Measurements from ENCODE around the gene MIB2.
"Not testable (repeated sequence)": the region's sequence is repeated elsewhere in the genome, so short reads cannot be mapped to it uniquely, and the experiment has no call there.

Gene MIB2

DNA sequence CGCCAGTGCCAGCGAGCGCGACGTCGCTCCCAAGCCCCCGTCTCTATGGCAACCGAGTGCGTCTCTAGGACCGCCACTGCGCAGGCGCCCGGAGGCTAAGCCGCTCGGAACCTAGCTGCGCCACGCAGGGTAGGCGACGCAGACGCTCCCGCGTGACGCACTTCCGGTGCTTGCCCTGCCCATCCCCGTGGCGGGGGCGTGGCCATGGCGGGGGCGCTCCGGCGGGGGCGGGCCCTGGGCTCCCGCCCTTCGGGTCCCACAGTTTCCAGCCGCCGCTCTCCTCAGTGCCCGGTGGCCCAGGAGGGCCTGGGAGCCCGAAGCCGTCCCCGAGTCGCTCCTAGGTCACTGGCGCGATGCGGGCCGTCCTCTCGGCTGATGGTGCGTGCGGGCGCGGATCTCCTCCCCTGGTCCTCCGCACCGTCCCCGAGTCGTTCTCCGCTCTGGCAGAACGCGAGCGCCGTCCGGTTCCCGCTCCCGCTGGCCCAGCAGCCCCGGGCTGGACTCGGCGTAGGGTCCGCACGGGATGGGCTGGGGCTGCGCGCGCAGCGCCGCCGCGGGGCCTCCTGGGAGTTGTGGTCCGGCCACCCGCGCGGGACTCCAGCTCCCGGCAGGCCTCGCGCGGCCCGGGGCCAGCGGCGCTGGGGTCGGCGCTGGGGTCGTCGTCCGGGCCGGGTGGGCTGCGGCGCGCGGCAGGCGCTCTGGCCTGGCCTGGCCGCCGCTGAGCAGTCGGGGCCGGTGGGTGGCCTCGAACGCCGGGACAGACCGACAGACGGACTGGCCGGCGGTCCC lies at the start of gene MIB2:
Gene MIB2, plus strand, starts transcription at position 245 of the 789 bp plus-strand sequence. CDS start 7,953 bp downstream, outside the sequence.
- DNase-seq = peak; percentile 99

DNA sequence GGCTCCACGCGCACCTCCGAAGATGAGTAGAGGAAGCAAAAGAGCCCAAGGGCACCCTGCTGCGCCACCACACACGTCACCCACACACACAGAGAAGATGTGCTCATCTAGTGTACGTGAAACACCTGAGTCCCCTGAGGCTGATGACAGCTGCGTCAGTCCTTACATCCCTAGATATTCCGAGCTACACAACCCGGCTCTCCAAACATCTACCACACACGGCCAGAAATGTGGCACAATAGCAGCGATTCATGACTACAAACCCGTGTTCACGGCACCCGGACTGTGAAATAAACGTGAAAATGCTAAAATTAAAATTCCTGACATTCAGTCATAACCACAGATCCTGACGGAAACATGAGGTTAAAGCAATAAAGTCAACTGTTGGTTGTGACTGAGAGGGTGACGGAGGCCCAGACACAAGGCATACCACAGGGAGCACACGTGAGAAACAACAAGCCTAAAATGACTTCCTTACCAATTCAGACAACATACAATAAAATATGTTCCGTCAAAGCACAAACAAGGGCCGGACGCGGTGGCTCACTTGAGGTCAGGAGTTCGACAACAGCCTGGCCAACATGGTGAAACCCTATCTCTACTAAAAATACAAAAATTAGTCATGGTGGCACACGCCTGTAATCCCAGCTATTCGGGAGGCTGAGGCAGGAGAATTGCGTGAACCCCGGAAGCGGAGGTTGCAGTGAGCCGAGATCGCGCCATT lies 48.0 kb upstream of the MIB2 start:
- DNase-seq = no peak

DNA sequence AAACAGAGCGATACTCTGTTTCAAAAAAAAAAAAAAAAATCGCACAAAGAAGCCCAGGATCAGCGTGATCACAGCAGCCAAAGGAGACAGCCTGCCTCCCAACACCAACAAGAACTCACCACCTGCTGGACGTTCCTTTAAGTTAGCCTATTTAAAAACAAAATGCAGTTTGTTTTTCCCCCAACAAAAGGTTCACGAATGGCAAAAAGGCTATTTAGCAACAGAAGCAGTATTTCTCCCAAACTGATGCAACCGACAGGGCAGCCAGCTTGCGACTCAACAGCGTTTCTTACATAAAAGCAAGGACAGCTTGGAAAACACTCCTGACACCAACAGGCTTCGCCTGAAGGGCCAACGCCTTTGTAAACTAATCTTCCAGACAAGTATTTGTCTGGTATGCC lies 47.4 kb upstream of the MIB2 start:
- no peak for DNase-seq

- no peak for DNase-seq
Measured at GRCh38 chr1:1569341-1569740, 46.0 kb upstream of the MIB2 start.

GRCh38 chr1:1573843-1574720 lies 41.2 kb upstream of the MIB2 start:
- DNase-seq = peak; percentile 74

GRCh38 chr1:1574721-1575537 lies 40.4 kb upstream of the MIB2 start, which contains the start of gene SSU72:
TSS of gene SSU72 (minus strand) at chr1:1574863. CDS start at chr1:1574557, 306 bp downstream.
- DNase-seq = peak; percentile 94

DNA sequence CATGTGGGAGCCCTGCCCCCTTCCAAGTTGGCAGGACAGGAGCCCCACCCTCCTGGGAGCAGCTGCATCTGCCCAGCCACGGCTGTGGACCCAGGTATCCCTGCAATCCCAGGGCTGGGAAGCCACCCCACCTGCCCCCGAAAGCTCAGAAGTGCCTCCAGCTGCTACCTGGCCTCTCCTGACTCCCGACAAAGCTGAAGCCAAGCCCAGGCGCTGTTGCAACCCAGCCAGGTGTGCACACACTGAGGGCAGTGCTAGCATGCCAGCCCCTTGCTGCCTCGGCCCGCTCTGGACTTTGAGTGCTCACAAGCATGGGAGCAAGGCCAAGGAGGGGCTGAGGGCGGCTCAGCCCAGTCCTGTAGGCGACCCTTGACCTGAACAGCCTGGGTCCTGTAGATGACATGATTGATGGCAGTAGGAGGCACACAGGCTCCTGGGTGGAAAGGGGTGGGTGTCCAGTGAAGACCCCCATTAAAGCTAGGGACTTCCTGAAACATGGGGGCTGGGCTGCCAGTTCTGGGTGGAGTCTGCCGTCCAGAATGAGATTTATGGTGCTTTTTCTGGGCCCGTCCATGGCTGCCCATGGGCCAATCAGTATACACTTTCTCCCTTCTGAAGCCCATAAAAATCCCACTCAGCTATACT lies 37.8 kb upstream of the MIB2 start:
- DNase-seq = no peak

GRCh38 chr1:1578371-1578940 lies 36.8 kb upstream of the MIB2 start:
- DNase-seq = no peak

DNA sequence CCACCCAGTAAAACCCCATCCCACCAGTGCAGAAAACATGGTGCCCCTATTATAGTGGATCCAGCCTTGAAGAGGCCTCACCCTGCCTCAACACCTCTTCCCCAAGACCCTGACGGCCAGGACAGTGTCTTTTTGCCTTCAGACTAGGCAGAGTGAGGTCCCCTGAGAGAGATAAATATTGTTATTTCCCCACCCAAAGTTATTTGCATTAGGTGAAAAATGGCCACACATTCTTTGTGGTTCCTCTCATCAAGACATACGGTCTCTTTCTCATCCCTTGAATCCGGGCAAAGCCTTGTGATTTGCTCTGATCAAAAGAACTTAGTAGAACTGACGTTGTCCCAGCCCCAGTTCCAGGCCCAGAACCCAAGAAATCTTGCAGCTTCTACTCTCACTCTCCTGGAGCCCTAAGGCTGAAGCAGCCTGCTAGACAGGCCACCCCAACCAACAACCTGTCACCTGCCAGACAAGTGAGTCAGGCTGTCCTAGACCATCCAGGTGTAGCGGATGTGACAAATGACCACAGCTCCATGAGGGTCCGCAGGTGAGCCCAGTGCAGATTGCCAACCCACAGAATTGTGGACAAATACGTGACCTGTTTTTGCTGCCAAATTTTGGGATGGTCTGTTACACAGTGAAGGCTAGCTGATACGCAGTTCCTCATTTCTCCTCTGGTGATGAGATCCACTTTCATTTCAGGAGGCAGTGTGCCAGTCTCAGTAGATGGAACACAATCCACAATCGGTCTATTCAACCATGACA lies 32.5 kb upstream of the MIB2 start:
- DNase-seq = no peak

- DNase-seq = no peak
Measured at GRCh38 chr1:1583347-1584010, 31.8 kb upstream of the MIB2 start.

DNA sequence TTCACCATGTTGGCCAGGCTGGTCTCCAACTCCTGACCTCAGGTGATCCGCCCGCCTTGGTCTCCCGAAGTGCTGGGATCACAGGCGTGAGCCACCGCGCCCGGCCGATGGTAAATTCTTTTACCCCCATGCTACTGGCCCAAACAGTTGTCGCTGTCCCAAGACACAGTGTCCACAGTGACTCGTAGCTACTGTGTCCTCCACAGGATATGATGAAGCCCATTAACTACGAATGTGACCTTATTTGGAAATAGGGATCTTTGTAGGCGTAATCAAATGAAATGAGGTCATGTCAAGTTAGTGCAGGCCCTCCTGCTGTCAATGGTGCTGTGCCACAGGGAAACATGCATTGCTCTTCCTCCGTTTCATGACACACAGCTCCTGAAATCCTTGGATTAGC lies 23.8 kb upstream of the MIB2 start:
- no peak for DNase-seq

DNA sequence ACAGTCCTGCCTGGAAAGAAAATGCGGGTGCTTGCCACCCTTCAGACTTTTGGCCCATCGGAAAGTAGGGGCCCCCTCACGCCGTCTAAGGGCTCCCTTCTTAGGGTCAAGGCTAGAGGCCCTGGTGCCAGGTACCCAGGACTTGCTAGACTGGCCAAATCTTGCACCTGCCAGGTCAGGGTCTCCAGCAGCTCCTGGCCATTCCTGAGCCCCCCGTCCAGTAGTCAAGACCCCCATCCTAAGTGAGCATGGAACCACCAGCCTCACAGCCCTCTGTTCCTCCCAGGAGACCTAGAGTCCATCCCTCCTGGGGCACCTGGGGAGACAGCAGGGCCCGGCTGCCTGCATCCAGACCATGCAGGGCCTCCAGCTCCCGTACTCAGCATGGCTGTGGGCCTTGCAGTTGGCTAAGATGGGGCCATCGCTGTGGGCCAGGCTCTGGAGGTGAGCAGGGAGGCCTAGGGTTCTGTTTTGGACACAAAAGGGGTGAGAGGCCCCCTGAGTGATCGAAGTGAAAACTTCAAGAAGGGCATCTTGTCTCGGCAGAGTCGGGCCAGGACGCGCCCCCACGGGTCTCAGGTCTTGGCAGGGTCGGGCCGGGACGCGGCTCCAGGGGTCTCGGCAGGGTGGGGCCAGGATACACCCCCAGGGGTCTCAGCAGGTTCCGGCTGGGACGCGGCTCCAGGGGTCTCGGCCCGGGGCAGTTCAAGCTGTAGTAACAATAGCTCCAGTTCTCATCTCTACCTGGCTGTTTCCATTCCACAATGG lies 21.3 kb upstream of the MIB2 start:
- no peak for DNase-seq

DNA sequence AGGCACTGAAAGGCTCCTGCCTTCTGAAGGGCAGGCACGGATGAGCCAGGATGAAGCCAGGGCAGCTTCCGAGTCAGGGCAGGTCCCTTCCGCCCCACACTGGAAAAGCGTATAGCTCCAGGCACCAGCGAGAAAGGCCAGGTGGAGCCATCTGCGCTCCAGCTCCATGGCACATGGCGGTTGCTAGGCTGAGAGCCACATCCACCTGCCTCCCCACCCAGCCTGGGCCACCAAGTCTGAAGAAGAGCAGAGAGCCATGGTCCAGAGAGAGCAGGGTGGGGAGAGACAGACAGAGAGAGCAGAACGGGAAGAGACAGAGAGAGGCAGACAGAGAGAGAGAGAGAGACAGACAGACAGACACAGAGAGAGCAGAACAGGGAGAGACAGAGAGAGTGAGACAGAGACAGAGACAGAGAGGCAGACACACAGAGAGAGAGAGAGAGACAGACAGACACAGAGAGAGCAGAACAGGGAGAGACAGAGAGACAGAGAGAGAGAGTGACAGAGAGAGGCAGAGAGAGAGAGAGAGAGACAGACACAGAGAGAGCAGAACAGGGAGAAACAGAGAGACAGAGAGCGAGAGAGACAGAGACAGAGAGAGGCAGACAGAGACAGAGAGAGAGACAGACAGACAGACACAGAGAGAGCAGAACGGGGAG lies 20.6 kb upstream of the MIB2 start:
- no peak for DNase-seq

- not testable (repeated sequence) for DNase-seq
Measured at GRCh38 chr1:1595341-1595740, 20.0 kb upstream of the MIB2 start.

DNA sequence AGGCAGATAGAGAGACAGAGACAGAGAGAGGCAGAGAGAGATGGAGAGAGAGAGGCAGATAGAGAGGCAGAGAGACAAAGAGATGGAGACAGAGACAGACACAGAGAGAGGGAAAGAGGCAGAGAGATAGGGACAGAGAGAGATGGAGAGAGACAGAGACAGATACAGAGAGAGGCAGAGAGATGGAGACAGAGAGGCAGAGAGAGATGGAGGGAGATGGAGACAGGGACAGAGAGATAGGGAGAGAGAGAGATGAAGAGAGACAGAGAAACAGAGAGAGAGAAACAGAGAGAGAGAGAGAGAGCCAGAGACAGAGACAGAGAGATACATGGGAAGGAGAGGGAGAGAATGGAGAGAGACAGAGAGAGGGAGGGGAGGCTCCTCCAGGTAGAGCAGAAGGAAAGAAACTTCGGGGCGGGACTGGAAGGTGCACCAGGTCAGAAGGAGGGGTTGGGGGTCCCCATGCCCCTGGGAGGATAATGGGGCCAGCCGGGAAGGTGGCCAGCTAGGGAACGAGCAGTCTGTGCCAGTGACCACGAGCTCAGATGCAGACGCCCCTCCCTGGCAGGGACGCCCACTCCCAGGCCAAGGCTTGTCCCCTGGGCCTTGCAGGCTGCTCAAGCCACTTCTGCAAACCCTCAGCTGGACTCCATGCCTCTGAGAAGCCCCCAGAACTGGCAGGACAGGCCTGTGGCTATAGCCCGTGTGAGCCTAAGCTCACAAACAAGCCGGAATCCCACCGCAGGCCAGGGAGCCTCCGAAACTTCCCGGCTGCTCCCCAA lies 18.6 kb upstream of the MIB2 start:
- DNase-seq = no peak

- no peak for DNase-seq
Measured at GRCh38 chr1:1597275-1597930, 17.9 kb upstream of the MIB2 start.

DNA sequence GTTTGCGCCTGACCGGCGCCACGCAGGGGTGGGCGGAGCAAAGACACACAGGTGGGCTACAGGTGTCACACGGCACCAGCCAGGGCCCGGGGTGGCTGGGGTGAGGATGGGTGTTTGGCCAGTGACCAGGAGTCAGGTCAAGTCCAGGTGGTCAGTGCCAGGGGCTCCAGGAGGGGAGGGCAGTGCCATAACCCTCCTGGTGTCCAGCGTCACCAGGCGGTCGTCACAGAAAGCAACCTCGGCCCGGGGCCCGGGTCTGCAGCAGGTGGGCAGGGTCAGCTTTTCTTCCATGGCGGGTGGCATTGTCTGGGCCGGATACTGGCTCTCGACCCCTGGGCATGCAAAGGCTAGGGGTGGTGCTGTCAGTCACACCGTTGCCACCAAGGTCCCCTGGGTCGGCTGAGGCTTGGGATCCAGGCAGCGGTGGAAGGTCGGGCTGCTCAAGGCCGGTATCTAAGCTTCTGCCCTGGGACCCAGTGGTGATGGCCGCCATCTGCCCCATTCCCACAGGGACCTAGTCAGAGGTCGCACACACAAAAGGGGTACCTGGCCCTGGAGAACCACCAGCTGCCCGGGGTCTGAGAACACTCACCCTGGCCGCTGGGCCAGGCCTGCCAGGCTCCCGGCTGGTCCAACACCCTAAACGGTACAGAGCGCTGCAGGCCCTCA lies 17.1 kb upstream of the MIB2 start:
- DNase-seq = no peak
